Esophagus muscularis mucosa (tissue), 4 donors: ENCODE data around the gene C9orf72.

Experiments
- CTCF ChIP-seq, 3 experiments: fragments of 200-600 bp in 2 of 3; fragments of 450-650 bp in 1 of 3; sonication (generic) in 2 of 3; IDR thresholded peaks; one replicate each; pipeline ENCODE4 v1.5.1; 2017 to 2019; ENCODE audit warnings: antibody characterized with exemption in 3 of 3, mild to moderate bottlenecking in 2 of 3, moderate library complexity in 1 of 3
- EP300 ChIP-seq: sonication (generic); formaldehyde crosslinking; IDR thresholded peaks from one replicate; pipeline ENCODE4 v1.6.1; 2017; ENCODE audit warnings: antibody characterized with exemption
- POLR2A ChIP-seq: fragments of 450-650 bp; IDR thresholded peaks from one replicate; pipeline ENCODE4 v1.6.1; 2017; ENCODE audit warnings: antibody characterized with exemption, moderate library complexity, mild to moderate bottlenecking, low read depth

DNA sequence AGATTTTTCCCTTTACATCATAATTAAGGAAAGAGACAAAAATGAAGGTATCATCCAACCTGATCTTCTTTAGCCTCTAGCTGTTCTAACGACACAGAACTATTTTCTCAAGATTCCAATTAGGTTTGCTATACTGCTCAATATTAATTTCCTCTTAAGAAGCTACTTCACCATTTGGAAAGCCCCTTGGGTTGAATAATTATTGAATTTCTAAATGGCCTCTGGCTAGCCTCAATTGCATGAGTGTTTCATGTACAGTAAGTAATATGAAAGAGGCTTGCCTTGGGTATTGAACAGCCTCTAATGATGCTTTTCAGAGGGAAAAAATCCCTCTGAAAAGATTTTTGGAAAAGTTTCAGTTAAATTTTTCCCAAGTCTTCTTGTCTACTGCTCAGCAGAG is 40.0 kb downstream of the C9orf72 start:
- TF ChIP-seq CTCF (IDR thresholded peaks at IDR 0.05) = no peak
- no peak for TF ChIP-seq EP300
- TF ChIP-seq POLR2A = no peak
